Endothelial cell of umbilical vein (primary cell): ENCODE measurements around the gene PPP2R3B.
A peak's percentile ranks its signal among the peaks of the same experiment; 100 is the strongest.

ENCODE experiments used
- EZH2 ChIP-seq: IDR thresholded peaks from 2 replicates; pipeline ENCODE4 v1.6.1; 2012; ENCODE audit warnings: borderline replicate concordance, low read depth, mild to moderate bottlenecking, moderate library complexity, low read length, inconsistent platforms; ENCODE audit not compliant: severe bottlenecking
- FOS ChIP-seq: IDR thresholded peaks from 2 replicates; pipeline ENCODE4 v1.6.1; 2011; ENCODE audit warnings: mild to moderate bottlenecking, low read length, moderate library complexity, borderline replicate concordance; ENCODE audit not compliant: insufficient read depth
- GATA2 ChIP-seq: IDR thresholded peaks from 2 replicates; pipeline ENCODE4 v1.7.0; 2011; ENCODE audit warnings: low read depth, mild to moderate bottlenecking, moderate library complexity, mixed read lengths, low read length; ENCODE audit not compliant: insufficient read length, insufficient read depth
- JUN ChIP-seq: IDR thresholded peaks from 2 replicates; pipeline ENCODE4 v1.6.1; 2011; ENCODE audit warnings: borderline replicate concordance, low read depth; ENCODE audit not compliant: insufficient read length, insufficient read depth
- POLR2A ChIP-seq: IDR thresholded peaks from 2 replicates; pipeline ENCODE4 v1.6.1; 2012; ENCODE audit warnings: low read depth, mild to moderate bottlenecking, control low read depth, low read length
- POLR2AphosphoS5 ChIP-seq: IDR thresholded peaks from 2 replicates; pipeline ENCODE4 v1.6.1; 2012; ENCODE audit warnings: low read depth, mild to moderate bottlenecking, control low read depth, low read length, moderate library complexity; ENCODE audit not compliant: insufficient read depth
- TF ChIP-seq, protein P1 (sequence below), 2 donors: IDR thresholded peaks; 1 replicate in 1 of 2; 2 replicates in 1 of 2; pipeline ENCODE4 v1.5.1; 2011; ENCODE audit warnings: low read length in 2 of 2, mild to moderate bottlenecking in 2 of 2, moderate library complexity in 2 of 2, control low read depth in 1 of 2, inconsistent platforms in 1 of 2, low read depth in 1 of 2; ENCODE audit not compliant: insufficient read depth in 1 of 2; ENCODE audit errors: extremely low read depth in 1 of 2
- TF ChIP-seq, protein P2 (sequence below): IDR thresholded peaks from 2 replicates; pipeline ENCODE4 v1.6.1; 2011; ENCODE audit not compliant: insufficient read depth, insufficient read length

- TF ChIP-seq EZH2: no peak
- TF ChIP-seq, protein P1, sequence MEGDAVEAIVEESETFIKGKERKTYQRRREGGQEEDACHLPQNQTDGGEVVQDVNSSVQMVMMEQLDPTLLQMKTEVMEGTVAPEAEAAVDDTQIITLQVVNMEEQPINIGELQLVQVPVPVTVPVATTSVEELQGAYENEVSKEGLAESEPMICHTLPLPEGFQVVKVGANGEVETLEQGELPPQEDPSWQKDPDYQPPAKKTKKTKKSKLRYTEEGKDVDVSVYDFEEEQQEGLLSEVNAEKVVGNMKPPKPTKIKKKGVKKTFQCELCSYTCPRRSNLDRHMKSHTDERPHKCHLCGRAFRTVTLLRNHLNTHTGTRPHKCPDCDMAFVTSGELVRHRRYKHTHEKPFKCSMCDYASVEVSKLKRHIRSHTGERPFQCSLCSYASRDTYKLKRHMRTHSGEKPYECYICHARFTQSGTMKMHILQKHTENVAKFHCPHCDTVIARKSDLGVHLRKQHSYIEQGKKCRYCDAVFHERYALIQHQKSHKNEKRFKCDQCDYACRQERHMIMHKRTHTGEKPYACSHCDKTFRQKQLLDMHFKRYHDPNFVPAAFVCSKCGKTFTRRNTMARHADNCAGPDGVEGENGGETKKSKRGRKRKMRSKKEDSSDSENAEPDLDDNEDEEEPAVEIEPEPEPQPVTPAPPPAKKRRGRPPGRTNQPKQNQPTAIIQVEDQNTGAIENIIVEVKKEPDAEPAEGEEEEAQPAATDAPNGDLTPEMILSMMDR (IDR thresholded peaks at IDR 0.05; ENCODE audit: extremely low read depth in 1 of 2, insufficient read depth in 1 of 2, low read depth in 1 of 2, low read length in 2 of 2): peak in 1 of 2 donors; percentile 33
- no peak for TF ChIP-seq FOS
- no peak for TF ChIP-seq POLR2A
- TF ChIP-seq POLR2AphosphoS5: no peak
- TF ChIP-seq, protein P2, sequence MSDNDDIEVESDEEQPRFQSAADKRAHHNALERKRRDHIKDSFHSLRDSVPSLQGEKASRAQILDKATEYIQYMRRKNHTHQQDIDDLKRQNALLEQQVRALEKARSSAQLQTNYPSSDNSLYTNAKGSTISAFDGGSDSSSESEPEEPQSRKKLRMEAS: no peak
- no peak for TF ChIP-seq JUN
- TF ChIP-seq GATA2: no peak
Observed at GRCh38 chrX:323721-324628, 62.7 kb downstream of the PPP2R3B start.
